Measurements from ENCODE around the gene ACVRL1.
"Not testable (repeated sequence)": the region's sequence is repeated elsewhere in the genome, so short reads cannot be mapped to it uniquely, and the experiment has no call there.

The ACVRL1 gene

GRCh38 chr12:51874486-51874885 is 32.8 kb upstream of the ACVRL1 start:
- no peak for DNase-seq (ENCODE audit: low spot score)

DNA sequence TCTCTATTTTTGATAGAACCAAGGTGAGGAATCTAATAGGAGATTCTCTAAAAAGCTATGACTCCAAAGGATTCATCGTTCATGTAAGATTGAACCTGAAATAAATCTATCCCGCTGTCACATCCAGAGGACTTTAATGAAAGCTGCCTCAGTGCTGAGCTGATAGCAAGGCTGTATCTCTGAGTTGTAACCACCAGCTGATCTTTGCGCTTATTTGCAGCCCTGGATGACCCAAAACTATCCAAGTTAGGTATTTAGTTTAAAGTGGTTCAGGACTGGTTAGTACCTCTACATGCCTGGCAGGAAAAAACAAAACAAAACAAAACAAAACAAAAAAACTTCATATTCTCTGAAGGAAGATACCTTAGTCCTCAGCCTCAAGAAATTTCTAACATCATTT is 28.2 kb upstream of the ACVRL1 start:
- DNase-seq (ENCODE audit: low spot score), result no peak

- no peak for DNase-seq (ENCODE audit: low spot score)
These were observed 24.0 kb upstream of the ACVRL1 start for GRCh38 chr12:51883295-51883694.

GRCh38 chr12:51883998-51884675 is 23.2 kb upstream of the ACVRL1 start:
- no peak for DNase-seq (ENCODE audit: low spot score)

DNA sequence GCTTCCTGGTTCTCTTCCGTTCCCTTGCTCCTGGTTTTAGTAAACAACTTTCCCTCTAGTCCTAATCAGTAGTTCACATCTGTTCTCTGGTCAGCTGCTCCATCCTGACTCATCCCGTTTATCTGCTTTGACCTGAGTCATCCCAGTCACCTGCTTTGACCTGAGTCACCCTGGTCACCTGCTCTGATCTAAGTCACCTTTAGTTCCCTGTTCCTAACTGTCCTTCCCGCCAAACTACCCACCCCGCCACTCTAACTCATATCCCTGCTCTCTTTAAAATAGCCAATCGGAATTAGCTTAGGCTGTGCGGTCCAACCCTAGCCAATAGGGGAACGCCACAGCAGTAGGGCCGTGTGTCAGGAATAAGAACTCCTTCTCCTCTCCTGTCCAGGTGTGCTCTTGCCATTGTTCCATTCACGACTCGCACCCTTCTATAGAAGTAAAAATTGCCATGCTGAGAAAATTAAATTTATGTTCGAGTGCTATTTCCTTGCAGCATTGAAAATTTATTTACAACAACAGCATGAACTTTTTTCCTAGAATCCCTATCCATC is 22.6 kb upstream of the ACVRL1 start:
- peak; percentile 81 for DNase-seq (ENCODE audit: low spot score)

- DNase-seq (ENCODE audit: low spot score), result not testable (repeated sequence)
These were observed 21.8 kb upstream of the ACVRL1 start for GRCh38 chr12:51885294-51886020.

DNA sequence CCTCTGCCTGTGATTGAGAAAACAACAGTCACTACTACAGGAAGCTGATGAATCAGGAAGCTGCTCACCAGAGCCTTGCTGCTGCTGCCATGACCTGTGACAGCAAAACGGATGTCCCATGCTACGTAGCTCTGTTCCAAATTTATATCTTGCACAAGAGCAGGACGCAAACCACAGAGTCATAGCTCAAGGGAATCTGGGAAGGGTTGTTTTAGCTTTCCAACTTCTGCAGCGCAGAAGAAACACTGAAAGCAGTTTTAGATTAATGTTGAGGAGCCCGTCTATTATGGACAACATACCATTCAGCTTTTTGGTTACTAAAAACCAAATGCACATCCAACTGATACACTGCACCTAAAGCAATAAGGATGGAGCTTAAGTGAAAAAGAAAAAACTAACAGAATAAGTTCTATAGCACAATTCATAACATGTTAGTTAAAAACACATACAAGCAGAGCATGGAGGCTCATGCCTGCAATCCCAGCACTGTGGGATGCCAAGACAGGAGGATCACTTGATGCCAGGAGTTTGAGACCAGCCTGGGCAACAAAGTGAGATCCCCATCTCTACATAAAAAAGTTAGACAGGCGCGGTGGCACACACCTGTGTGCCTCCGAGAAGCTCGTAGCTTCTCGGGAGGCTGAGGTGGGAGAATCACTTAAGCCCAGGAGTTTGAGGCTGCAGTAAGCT is 21.1 kb upstream of the ACVRL1 start:
- DNase-seq (ENCODE audit: low spot score), result peak; percentile 89

- no peak for DNase-seq (ENCODE audit: low spot score)
These were observed 19.6 kb upstream of the ACVRL1 start, which contains the start of gene ANKRD33 for GRCh38 chr12:51887476-51888315. Gene ANKRD33 (plus strand): TSS chr12:51888103. CDS start chr12:51888187, 84 bp downstream.

DNA sequence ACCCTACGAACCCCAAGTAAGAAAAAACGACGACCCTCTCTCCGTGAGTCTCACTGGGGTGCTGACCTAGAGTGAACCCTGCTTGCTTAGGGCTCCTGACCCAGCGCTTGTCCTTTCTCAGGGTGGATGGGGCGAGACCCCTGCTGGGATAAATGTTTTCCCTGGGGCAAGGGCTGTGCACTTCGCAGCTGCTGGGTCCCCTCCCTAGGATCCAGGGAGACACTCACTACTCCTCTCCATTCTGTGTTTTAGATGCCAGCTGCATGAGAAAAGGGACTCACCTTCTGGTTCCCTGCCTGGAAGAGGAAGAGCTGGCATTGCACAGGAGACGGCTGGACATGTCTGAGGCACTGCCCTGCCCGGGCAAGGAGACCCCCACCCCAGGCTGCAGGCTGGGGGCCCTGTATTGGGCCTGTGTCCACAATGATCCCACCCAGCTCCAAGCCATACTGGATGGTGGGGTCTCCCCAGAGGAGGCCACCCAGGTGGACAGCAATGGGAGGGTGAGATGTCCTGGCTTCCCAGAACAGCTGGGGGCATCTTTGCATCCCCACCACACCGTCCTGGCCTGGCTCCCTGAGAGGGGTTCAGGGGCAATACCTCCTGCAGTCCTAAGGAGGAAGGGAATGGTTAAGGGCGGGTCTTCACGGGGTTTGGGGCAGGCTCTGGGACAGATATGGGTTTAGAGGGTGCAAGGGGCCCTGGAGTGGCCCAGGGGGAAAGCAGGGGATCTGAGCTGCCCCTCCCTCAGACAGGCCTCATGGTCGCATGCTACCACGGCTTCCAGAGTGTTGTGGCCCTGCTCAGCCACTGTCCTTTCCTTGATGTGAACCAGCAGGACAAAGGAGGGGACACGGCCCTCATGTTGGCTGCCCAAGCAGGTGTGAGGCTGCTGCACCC is 18.7 kb upstream of the ACVRL1 start:
- no peak for DNase-seq (ENCODE audit: low spot score)

DNA sequence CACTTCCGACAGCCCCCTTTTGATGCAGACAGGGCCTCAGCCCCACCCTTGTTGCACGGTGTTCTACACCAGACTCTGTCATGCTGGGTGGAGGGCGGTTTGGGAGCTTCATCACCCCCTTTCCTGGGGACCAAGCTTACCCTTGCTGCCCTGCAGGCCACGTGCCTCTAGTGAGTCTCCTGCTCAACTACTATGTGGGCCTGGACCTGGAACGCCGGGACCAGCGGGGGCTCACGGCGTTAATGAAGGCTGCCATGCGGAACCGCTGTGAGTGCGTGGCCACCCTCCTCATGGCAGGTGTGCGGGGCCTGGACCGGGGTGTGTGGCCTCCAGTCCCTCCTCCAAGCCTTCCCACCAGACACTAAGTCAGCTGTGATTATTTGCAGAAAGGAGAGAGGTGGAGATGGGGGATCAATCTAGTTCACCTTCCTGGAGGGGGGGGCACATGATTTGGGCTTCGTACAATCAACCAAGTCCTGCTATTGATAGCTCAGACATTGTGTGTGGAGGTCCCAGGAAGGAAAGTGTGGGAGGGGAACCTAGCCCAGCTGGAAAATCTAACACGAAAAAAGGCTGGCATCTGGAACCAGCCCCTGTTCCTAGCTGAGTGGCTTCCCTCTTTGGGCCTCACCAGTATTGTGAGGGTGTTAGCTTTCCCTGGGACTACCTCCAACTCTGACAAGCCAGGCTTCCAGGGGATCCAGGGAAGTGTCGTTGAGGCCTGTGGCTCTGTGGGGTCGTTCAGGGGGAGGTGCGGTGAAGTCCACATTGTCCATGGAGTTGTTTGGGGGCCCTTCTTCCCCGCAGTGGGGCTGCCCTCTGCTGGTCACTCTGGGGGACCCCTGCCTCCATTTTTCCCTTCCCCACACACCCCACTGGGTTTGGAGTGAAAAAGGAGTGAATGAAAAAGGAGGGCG is 17.8 kb upstream of the ACVRL1 start:
- no peak for DNase-seq (ENCODE audit: low spot score)

GRCh38 chr12:51890133-51890464 is 17.2 kb upstream of the ACVRL1 start:
- no peak for DNase-seq (ENCODE audit: low spot score)

DNA sequence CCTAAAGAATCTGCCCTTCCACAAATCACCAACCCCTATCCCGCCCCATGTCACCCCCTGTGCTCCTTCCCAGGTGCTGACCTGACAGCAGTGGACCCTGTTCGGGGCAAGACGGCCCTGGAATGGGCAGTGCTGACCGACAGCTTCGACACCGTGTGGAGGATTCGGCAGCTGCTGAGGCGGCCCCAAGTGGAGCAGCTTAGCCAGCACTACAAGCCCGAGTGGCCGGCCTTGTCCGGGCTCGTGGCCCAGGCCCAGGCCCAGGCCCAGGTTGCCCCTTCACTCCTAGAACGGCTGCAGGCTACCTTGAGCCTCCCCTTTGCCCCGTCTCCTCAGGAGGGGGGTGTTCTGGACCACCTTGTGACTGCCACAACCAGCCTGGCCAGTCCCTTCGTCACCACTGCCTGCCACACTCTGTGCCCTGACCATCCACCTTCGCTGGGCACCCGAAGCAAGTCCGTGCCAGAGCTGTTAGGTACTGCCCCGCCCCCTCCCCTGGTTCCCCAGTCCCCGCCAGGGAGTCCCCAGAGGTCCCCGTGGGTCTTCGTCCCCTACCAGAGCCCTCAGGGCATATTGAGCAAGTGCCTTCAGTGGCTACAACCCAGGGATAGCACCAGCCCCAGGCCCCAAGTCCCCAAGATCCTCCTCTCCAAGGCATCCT is 16.7 kb upstream of the ACVRL1 start:
- no peak for DNase-seq (ENCODE audit: low spot score)

- peak; percentile 34 for DNase-seq (ENCODE audit: low spot score)
These were observed 15.5 kb upstream of the ACVRL1 start for GRCh38 chr12:51891843-51892242.

- no peak for DNase-seq (ENCODE audit: low spot score)
These were observed 13.5 kb upstream of the ACVRL1 start for GRCh38 chr12:51893786-51894185.

GRCh38 chr12:51895378-51896135 is 11.7 kb upstream of the ACVRL1 start:
- DNase-seq (ENCODE audit: low spot score), result no peak

DNA sequence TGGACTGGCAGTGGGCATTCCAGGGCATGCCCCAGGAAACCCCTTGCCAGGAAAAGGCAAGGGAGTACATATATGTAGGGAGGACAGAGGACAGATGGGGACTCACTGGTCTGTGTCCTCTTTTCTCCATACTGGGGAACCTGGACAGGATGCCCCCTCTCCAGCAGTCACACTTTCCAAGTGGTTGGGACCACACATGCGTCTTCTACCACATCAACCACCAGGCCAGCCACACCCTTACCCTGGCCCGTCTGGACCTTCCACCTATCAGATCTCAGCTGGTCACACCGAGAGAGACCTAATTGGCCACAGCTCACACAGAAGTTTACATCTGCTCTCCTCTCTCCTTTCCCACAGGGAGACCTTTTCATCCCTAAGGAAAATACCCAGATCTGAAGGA is 11.1 kb upstream of the ACVRL1 start:
- no peak for DNase-seq (ENCODE audit: low spot score)

- no peak for DNase-seq (ENCODE audit: low spot score)
These were observed 10.1 kb upstream of the ACVRL1 start for GRCh38 chr12:51897181-51897580.

- no peak for DNase-seq (ENCODE audit: low spot score)
These were observed 8.8 kb upstream of the ACVRL1 start for GRCh38 chr12:51898506-51898905.
